ENCODE measurements around the gene TMEM145.
A peak's percentile ranks its signal among the peaks of the same experiment; 100 is the strongest.

- TF ChIP-seq, protein P1, sequence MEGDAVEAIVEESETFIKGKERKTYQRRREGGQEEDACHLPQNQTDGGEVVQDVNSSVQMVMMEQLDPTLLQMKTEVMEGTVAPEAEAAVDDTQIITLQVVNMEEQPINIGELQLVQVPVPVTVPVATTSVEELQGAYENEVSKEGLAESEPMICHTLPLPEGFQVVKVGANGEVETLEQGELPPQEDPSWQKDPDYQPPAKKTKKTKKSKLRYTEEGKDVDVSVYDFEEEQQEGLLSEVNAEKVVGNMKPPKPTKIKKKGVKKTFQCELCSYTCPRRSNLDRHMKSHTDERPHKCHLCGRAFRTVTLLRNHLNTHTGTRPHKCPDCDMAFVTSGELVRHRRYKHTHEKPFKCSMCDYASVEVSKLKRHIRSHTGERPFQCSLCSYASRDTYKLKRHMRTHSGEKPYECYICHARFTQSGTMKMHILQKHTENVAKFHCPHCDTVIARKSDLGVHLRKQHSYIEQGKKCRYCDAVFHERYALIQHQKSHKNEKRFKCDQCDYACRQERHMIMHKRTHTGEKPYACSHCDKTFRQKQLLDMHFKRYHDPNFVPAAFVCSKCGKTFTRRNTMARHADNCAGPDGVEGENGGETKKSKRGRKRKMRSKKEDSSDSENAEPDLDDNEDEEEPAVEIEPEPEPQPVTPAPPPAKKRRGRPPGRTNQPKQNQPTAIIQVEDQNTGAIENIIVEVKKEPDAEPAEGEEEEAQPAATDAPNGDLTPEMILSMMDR (IDR thresholded peaks at IDR 0.05; ENCODE audit: low read depth, low read length) = peak; percentile 19
- no peak for TF ChIP-seq EZH2phosphoT487 (IDR thresholded peaks at IDR 0.05; ENCODE audit: low read depth)
These were observed 1.5 kb upstream of the TMEM145 start for GRCh38 chr19:42311657-42312056.

All from OCI-LY3 (cell line).